Fibroblast of lung (primary cell): ENCODE measurements around the gene FAAP100.

ENCODE experiments used
- CTCF ChIP-seq, 2 donors: IDR thresholded peaks in 1 of 2; conservative IDR thresholded peaks in 1 of 2; 1 replicate in 1 of 2; 2 replicates in 1 of 2; pipeline ENCODE4 v1.5.1; 2011 to 2012; ENCODE audit warnings: low read length in 2 of 2, control low read depth in 1 of 2, inconsistent platforms in 1 of 2, low read depth in 1 of 2, mild to moderate bottlenecking in 1 of 2
- EZH2 ChIP-seq: IDR thresholded peaks from 2 replicates; pipeline ENCODE4 v1.5.1; 2012; ENCODE audit warnings: low read length, control low read depth, mild to moderate bottlenecking; ENCODE audit errors: missing control alignments

GRCh38 chr17:81510785-81511553, 41.2 kb downstream of the FAAP100 start:
- TF ChIP-seq EZH2 (no peak), CTCF (conservative IDR thresholded peaks at IDR 0.05 in 1 of 2, IDR thresholded peaks at IDR 0.05 in 1 of 2; ENCODE audit: low read depth in 1 of 2, low read length in 2 of 2) (no peak)
